Measurements from ENCODE around the gene HIGD2B. TPM values are rescaled to one million over a fixed set of nuclear protein-coding genes. Genes with fewer than 3 reads are reported as not detected.
"Not testable (repeated sequence)": the region's sequence is repeated elsewhere in the genome, so short reads cannot be mapped to it uniquely, and the experiment has no call there.

HIGD2B gene
- total RNA-seq, 1 experiment from 2014 or later = 0.11 TPM

GRCh38 chr15:72656014-72656413 lies 30.0 kb downstream of the HIGD2B start:
- H3K4me1 ChIP-seq (ENCODE audit: insufficient read depth, low read length); CTCF ChIA-PET; H3K4me3 ChIP-seq (ENCODE audit: low read length); H2AFZ ChIP-seq (ENCODE audit: low read length); DNase-seq; POLR2A ChIA-PET (ENCODE audit: unreplicated experiment); H3K9me2 ChIP-seq (replicated peaks; ENCODE audit: low read length); H3K9ac ChIP-seq (ENCODE audit: low read length); H3K27ac ChIP-seq (ENCODE audit: low read length); H4K20me1 ChIP-seq (ENCODE audit: low read length); H3F3A ChIP-seq (ENCODE audit: low read length, unreplicated experiment); ATAC-seq; H3K4me2 ChIP-seq (ENCODE audit: low read length); H3K36me3 ChIP-seq (ENCODE audit: low read depth, low read length); H3K27me3 ChIP-seq (ENCODE audit: low read length); intact Hi-C loops (cut with micrococcal nuclease); H3K79me2 ChIP-seq (ENCODE audit: low read length); H3K9me3 ChIP-seq (ENCODE audit: low read length); BruUV-seq (replicated peaks): not testable (repeated sequence)

- DNase-seq; CTCF ChIA-PET; H3K4me2 ChIP-seq (ENCODE audit: low read length); H3K9me3 ChIP-seq (ENCODE audit: low read length); H3K9ac ChIP-seq (ENCODE audit: low read length); H4K20me1 ChIP-seq (ENCODE audit: low read length); POLR2A ChIA-PET (ENCODE audit: unreplicated experiment); H2AFZ ChIP-seq (ENCODE audit: low read length); BruUV-seq (replicated peaks); H3K9me2 ChIP-seq (replicated peaks; ENCODE audit: low read length); H3K79me2 ChIP-seq (ENCODE audit: low read length); H3K4me3 ChIP-seq (ENCODE audit: low read length); H3K36me3 ChIP-seq (ENCODE audit: low read depth, low read length); H3K27me3 ChIP-seq (ENCODE audit: low read length); intact Hi-C loops (cut with micrococcal nuclease); H3K4me1 ChIP-seq (ENCODE audit: insufficient read depth, low read length); ATAC-seq; H3K27ac ChIP-seq (ENCODE audit: low read length); H3F3A ChIP-seq (ENCODE audit: low read length, unreplicated experiment): not testable (repeated sequence)
Measured at GRCh38 chr15:72654397-72654796, 31.6 kb downstream of the HIGD2B start, which contains the start of gene GOLGA6B. Gene GOLGA6B, plus strand, starts transcription at chr15:72654697. Its CDS starts 41 bp downstream, at chr15:72654738.

- intact Hi-C loops (cut with micrococcal nuclease); H4K20me1 ChIP-seq (ENCODE audit: low read length); H3K4me2 ChIP-seq (ENCODE audit: low read length); H3F3A ChIP-seq (ENCODE audit: low read length, unreplicated experiment); H3K4me3 ChIP-seq (ENCODE audit: low read length); ATAC-seq; H3K4me1 ChIP-seq (ENCODE audit: insufficient read depth, low read length); DNase-seq; H3K36me3 ChIP-seq (ENCODE audit: low read depth, low read length); CTCF ChIA-PET; POLR2A ChIA-PET (ENCODE audit: unreplicated experiment); H2AFZ ChIP-seq (ENCODE audit: low read length); H3K9me3 ChIP-seq (ENCODE audit: low read length); H3K27ac ChIP-seq (ENCODE audit: low read length); H3K9me2 ChIP-seq (replicated peaks; ENCODE audit: low read length); H3K9ac ChIP-seq (ENCODE audit: low read length); BruUV-seq (replicated peaks); H3K27me3 ChIP-seq (ENCODE audit: low read length); H3K79me2 ChIP-seq (ENCODE audit: low read length): not testable (repeated sequence)
Measured at GRCh38 chr15:72648631-72649253, 37.2 kb downstream of the HIGD2B start.

- H3K4me3 ChIP-seq (ENCODE audit: low read length); H4K20me1 ChIP-seq (ENCODE audit: low read length); H2AFZ ChIP-seq (ENCODE audit: low read length); H3K36me3 ChIP-seq (ENCODE audit: low read depth, low read length); CTCF ChIA-PET; intact Hi-C loops (cut with micrococcal nuclease); POLR2A ChIA-PET (ENCODE audit: unreplicated experiment); BruUV-seq (replicated peaks); H3K9me2 ChIP-seq (replicated peaks; ENCODE audit: low read length); H3K9ac ChIP-seq (ENCODE audit: low read length); DNase-seq; ATAC-seq; H3K4me2 ChIP-seq (ENCODE audit: low read length); H3K4me1 ChIP-seq (ENCODE audit: insufficient read depth, low read length); H3F3A ChIP-seq (ENCODE audit: low read length, unreplicated experiment); H3K9me3 ChIP-seq (ENCODE audit: low read length); H3K79me2 ChIP-seq (ENCODE audit: low read length); H3K27me3 ChIP-seq (ENCODE audit: low read length); H3K27ac ChIP-seq (ENCODE audit: low read length): not testable (repeated sequence)
Measured at GRCh38 chr15:72642271-72642670, 43.7 kb downstream of the HIGD2B start.

- BruUV-seq (replicated peaks); H3K4me3 ChIP-seq (ENCODE audit: low read length); H3K9me2 ChIP-seq (replicated peaks; ENCODE audit: low read length); H3K9ac ChIP-seq (ENCODE audit: low read length); H3K27ac ChIP-seq (ENCODE audit: low read length); POLR2A ChIA-PET (ENCODE audit: unreplicated experiment); ATAC-seq; H3K36me3 ChIP-seq (ENCODE audit: low read depth, low read length); H3F3A ChIP-seq (ENCODE audit: low read length, unreplicated experiment); intact Hi-C loops (cut with micrococcal nuclease); DNase-seq; H4K20me1 ChIP-seq (ENCODE audit: low read length); H3K4me2 ChIP-seq (ENCODE audit: low read length); H3K4me1 ChIP-seq (ENCODE audit: insufficient read depth, low read length); H2AFZ ChIP-seq (ENCODE audit: low read length); CTCF ChIA-PET; H3K9me3 ChIP-seq (ENCODE audit: low read length); H3K79me2 ChIP-seq (ENCODE audit: low read length); H3K27me3 ChIP-seq (ENCODE audit: low read length): not testable (repeated sequence)
Measured at GRCh38 chr15:72639759-72640483, 46.1 kb downstream of the HIGD2B start.

GRCh38 chr15:72636519-72637282 lies 49.3 kb downstream of the HIGD2B start:
- H3K4me3 ChIP-seq (ENCODE audit: low read length); H3K9me2 ChIP-seq (replicated peaks; ENCODE audit: low read length); H3K79me2 ChIP-seq (ENCODE audit: low read length); H3K9me3 ChIP-seq (ENCODE audit: low read length); H3K4me2 ChIP-seq (ENCODE audit: low read length); H4K20me1 ChIP-seq (ENCODE audit: low read length); H3K27ac ChIP-seq (ENCODE audit: low read length); CTCF ChIA-PET; H3K36me3 ChIP-seq (ENCODE audit: low read depth, low read length); POLR2A ChIA-PET (ENCODE audit: unreplicated experiment); H3K4me1 ChIP-seq (ENCODE audit: insufficient read depth, low read length); H3K9ac ChIP-seq (ENCODE audit: low read length); intact Hi-C loops (cut with micrococcal nuclease); H3K27me3 ChIP-seq (ENCODE audit: low read length); H3F3A ChIP-seq (ENCODE audit: low read length, unreplicated experiment); H2AFZ ChIP-seq (ENCODE audit: low read length): not testable (repeated sequence)
- ATAC-seq = peak; percentile 86
- TSS peak; percentile 98 for BruUV-seq (replicated peaks)
- DNase-seq = peak; percentile 76
